ENCODE data around the gene CPEB4.

CPEB4 gene

GRCh38 chr5:173988554-173989431, 100.6 kb downstream of the CPEB4 start, which contains the start of gene C5orf47:
Gene C5orf47 (plus strand): TSS chr5:173989170. CDS start chr5:173989264, 94 bp downstream.
- DNase-seq: no peak

- no peak for DNase-seq
These were observed 101.4 kb downstream of the CPEB4 start for GRCh38 chr5:173989432-173990082.

- no peak for DNase-seq
These were observed 109.2 kb downstream of the CPEB4 start for GRCh38 chr5:173997331-173997730.

- DNase-seq: no peak
These were observed 110.4 kb downstream of the CPEB4 start for GRCh38 chr5:173998531-173998930.

GRCh38 chr5:174000076-174000475, 111.9 kb downstream of the CPEB4 start:
- no peak for DNase-seq

- no peak for DNase-seq
These were observed 115.6 kb downstream of the CPEB4 start for GRCh38 chr5:174003795-174004194.

GRCh38 chr5:174008922-174009321, 120.8 kb downstream of the CPEB4 start:
- no peak for DNase-seq

GRCh38 chr5:174010365-174010764, 122.2 kb downstream of the CPEB4 start:
- no peak for DNase-seq

GRCh38 chr5:174011441-174011840, 123.3 kb downstream of the CPEB4 start:
- DNase-seq: no peak
